ENCODE data around the gene PTGES. TPM values are rescaled to one million over a fixed set of nuclear protein-coding genes. Genes with fewer than 3 reads are reported as not detected.

Gene PTGES
- total and polyA plus RNA-seq, 9 of the 15 experiments (the other 6 are each of a cell fraction or from before 2014, with no cell fraction given), result 0.13 TPM; not detected in 8

GRCh38 chr9:129776938-129777768, 24.3 kb upstream of the PTGES start (continued):
- TF ChIP-seq ARID4B (CRISPR knock-in tag; IDR thresholded peaks at IDR 0.05) (no peak), HDAC2 (IDR thresholded peaks at IDR 0.05) (peak; percentile 87), SREBF1 (IDR thresholded peaks at IDR 0.05; ENCODE audit: borderline replicate concordance, low read depth, low read length) (no peak), HDAC1 (IDR thresholded peaks at IDR 0.05) (0 out of 4 replicates have a peak, but pooled peaks of 1 of the 2 experiments have one; percentile 31), HMG20A (CRISPR knock-in tag; conservative IDR thresholded peaks at IDR 0.05) (no peak), ZNF431 (CRISPR knock-in tag; IDR thresholded peaks at IDR 0.05) (0 out of 2 replicates have a peak, but pooled peaks have one; percentile 31), NR2C1 (IDR thresholded peaks at IDR 0.05) (no peak), NR2C1 (tag; IDR thresholded peaks at IDR 0.05) (no peak), ASH1L (IDR thresholded peaks at IDR 0.05; ENCODE audit: borderline replicate concordance, low read depth, partially characterized antibody) (no peak), TCFL5 (CRISPR knock-in tag; conservative IDR thresholded peaks at IDR 0.05) (no peak; the same call in 1 of the 2 replicates), NFATC3 (IDR thresholded peaks at IDR 0.05) (no peak), ESRRA (IDR thresholded peaks at IDR 0.05; ENCODE audit: borderline replicate concordance, low read depth) (peak; percentile 98), ETS1 (conservative IDR thresholded peaks at IDR 0.05; ENCODE audit: control insufficient read depth, low read depth, low read length) (no peak), ELF1 (tag; IDR thresholded peaks at IDR 0.05) (no peak), MAFG (tag; conservative IDR thresholded peaks at IDR 0.05) (peak; percentile 73), FOXK2 (conservative IDR thresholded peaks at IDR 0.05 in 1 of 2, IDR thresholded peaks at IDR 0.05 in 1 of 2; ENCODE audit: low read depth in 2 of 2) (no peak), MAFK (IDR thresholded peaks at IDR 0.05; ENCODE audit: low read length) (peak; percentile 76), ZNF23 (CRISPR knock-in tag; IDR thresholded peaks at IDR 0.05) (no peak), THAP12 (CRISPR knock-in tag; IDR thresholded peaks at IDR 0.05) (no peak), ZNF197 (CRISPR knock-in tag; IDR thresholded peaks at IDR 0.05; ENCODE audit: low read depth) (no peak), ZNF274 (IDR thresholded peaks at IDR 0.05; ENCODE audit: borderline replicate concordance, low read depth, low read length) (no peak)
